Suprapubic skin (tissue), 4 donors: Measurements from ENCODE around the gene BBIP1. TPM values are rescaled to one million over a fixed set of nuclear protein-coding genes. Genes with fewer than 3 reads are reported as not detected.

ENCODE experiments used
- DNase-seq, 2 donors: peaks; one replicate each; pipeline ENCODE4 v3.0.0-alpha.2; 2019; ENCODE audit warnings: low spot score in 2 of 2
- H3K27ac ChIP-seq: fragments of 200-600 bp; sonication (generic); one replicate; pipeline ENCODE4 v1.5.1; 2019
- H3K27me3 ChIP-seq: fragments of 200-600 bp; sonication (generic); one replicate; pipeline ENCODE4 v1.5.1; 2019
- H3K36me3 ChIP-seq: fragments of 200-600 bp; sonication (generic); one replicate; pipeline ENCODE4 v1.5.1; 2019
- H3K4me1 ChIP-seq: fragments of 200-600 bp; sonication (generic); one replicate; pipeline ENCODE4 v1.5.1; 2019
- H3K4me3 ChIP-seq: fragments of 200-600 bp; sonication (generic); one replicate; pipeline ENCODE4 v1.5.1; 2019; ENCODE audit warnings: mild to moderate bottlenecking
- H3K9me3 ChIP-seq: fragments of 200-600 bp; sonication (generic); one replicate; pipeline ENCODE4 v1.5.1; 2019
- EP300 ChIP-seq: sonication (generic); formaldehyde crosslinking; IDR thresholded peaks from one replicate; pipeline ENCODE4 v1.6.1; 2017; ENCODE audit warnings: antibody characterized with exemption
- POLR2A ChIP-seq, 2 donors: fragments of 450-650 bp; IDR thresholded peaks; one replicate each; pipeline ENCODE4 v1.6.1; 2017; ENCODE audit warnings: antibody characterized with exemption in 2 of 2, mild to moderate bottlenecking in 2 of 2, moderate library complexity in 2 of 2
- POLR2AphosphoS5 ChIP-seq, 3 donors: sonication (generic); formaldehyde crosslinking; IDR thresholded peaks; one replicate each; pipeline ENCODE4 v1.6.1; 2017; ENCODE audit warnings: antibody characterized with exemption in 3 of 3
- WGBS: methylation state at CpG from one replicate; pipeline ENCODE4 v1.1.5; 2018; 5-methylcytosine and 5-hydroxymethylcytosine counted together
- total RNA-seq, 4 donors: library from RNA; depleted of rRNA; stranded (reverse); fragments of >200 nt; gene quantifications; one replicate each; pipeline ENCODE4 v1.1.0, GENCODE V29; 2016
- TF ChIP-seq, protein P1 (sequence below), 2 donors: fragments of 200-600 bp in 1 of 2; fragments of 450-650 bp in 1 of 2; sonication (generic) in 1 of 2; IDR thresholded peaks; one replicate each; pipeline ENCODE4 v1.5.1; 2016 to 2019; ENCODE audit warnings: antibody characterized with exemption in 2 of 2, mild to moderate bottlenecking in 1 of 2, moderate library complexity in 1 of 2

The BBIP1 gene
- total RNA-seq, 4 donors from 2014 or later, result 6.5 to 14.0 (median 10.3) TPM

DNA sequence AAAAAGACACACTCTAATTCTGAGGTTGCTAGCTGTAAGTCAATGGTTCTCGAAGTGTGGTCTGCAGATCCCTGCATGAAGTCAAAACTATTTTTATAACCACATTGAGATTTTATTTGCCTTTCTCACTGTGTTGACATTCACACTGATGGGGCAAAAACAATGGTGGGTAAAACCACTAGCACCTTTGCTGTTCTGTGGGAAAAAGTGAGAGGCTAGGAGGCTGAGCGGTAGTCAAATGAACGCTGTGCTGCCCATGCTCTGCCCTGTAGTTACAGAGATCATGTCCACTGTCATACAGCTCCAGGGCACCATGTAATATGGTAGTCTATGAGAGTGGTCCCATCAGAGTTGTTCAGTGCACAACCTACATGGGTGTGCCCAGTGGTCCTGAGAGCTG lies 68.9 kb downstream of the BBIP1 start:
- no peaks in the 10 kb centered on the region for H3K9me3 ChIP-seq
- H3K36me3 ChIP-seq, result no peaks in the 10 kb centered on the region
- H3K4me3 ChIP-seq, result no peak overlapping the region
- no peak for DNase-seq
- H3K27me3 ChIP-seq, result no peaks in the 10 kb centered on the region
- H3K27ac ChIP-seq, result no peak overlapping the region
- peaks cover 58% of the 10 kb centered on the region for H3K4me1 ChIP-seq
- 94% methylated on average over 3 of the region's 3 CpGs for WGBS
- TF ChIP-seq POLR2A (IDR thresholded peaks at IDR 0.05) (no peak), EP300 (no peak), POLR2AphosphoS5 (IDR thresholded peaks at IDR 0.05) (no peak)
- TF ChIP-seq, protein P1, sequence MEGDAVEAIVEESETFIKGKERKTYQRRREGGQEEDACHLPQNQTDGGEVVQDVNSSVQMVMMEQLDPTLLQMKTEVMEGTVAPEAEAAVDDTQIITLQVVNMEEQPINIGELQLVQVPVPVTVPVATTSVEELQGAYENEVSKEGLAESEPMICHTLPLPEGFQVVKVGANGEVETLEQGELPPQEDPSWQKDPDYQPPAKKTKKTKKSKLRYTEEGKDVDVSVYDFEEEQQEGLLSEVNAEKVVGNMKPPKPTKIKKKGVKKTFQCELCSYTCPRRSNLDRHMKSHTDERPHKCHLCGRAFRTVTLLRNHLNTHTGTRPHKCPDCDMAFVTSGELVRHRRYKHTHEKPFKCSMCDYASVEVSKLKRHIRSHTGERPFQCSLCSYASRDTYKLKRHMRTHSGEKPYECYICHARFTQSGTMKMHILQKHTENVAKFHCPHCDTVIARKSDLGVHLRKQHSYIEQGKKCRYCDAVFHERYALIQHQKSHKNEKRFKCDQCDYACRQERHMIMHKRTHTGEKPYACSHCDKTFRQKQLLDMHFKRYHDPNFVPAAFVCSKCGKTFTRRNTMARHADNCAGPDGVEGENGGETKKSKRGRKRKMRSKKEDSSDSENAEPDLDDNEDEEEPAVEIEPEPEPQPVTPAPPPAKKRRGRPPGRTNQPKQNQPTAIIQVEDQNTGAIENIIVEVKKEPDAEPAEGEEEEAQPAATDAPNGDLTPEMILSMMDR (IDR thresholded peaks at IDR 0.05), result no peak

Other genes starting within 250 kb of the BBIP1 start
- gene PDCD4, start 47.3 kb downstream of the BBIP1 start, total RNA-seq, result 100 to 1,000 TPM; 243 to 594 (median 293) TPM
- gene SHOC2, start 424 bp upstream of the BBIP1 start, total RNA-seq, result 10 to 100 TPM; 33.8 to 80.8 (median 40.8) TPM
- 1 to 10 TPM; 2.3 to 5.6 (median 4.5) TPM for gene ADRA2A, start 157.8 kb upstream of the BBIP1 start, total RNA-seq